GM18505 (cell line): ENCODE measurements around the gene ACSS1.

Experiments used
- ATAC-seq: cut with Tn5 transposase; IDR thresholded peaks from one replicate; pipeline ENCODE4 v1.9.1; 2021; ENCODE audit not compliant: unreplicated experiment
- POLR2A ChIP-seq: IDR thresholded peaks from 4 replicates; pipeline ENCODE4 v1.6.1; 2011; ENCODE audit warnings: borderline replicate concordance; ENCODE audit not compliant: insufficient read depth, insufficient read length; ENCODE audit errors: extremely low read depth

Gene ACSS1

GRCh38 chr20:25083773-25084625 is 26.1 kb upstream of the ACSS1 start:
- no peak for TF ChIP-seq POLR2A

GRCh38 chr20:25083141-25083772 is 25.3 kb upstream of the ACSS1 start:
- ATAC-seq = no peak
- no peak for TF ChIP-seq POLR2A

More at GRCh38 chr20:25083773-25084625, 26.1 kb upstream of the ACSS1 start:
- peak; percentile 64 for ATAC-seq

- no peak for ATAC-seq
- TF ChIP-seq POLR2A = no peak
These were observed 24.5 kb upstream of the ACSS1 start for GRCh38 chr20:25082498-25082873.

- ATAC-seq = no peak
- TF ChIP-seq POLR2A = no peak
These were observed 24.0 kb upstream of the ACSS1 start, which contains the start of gene VSX1 for GRCh38 chr20:25081730-25082497. VSX1 (minus strand) TSS chr20:25082141; CDS start chr20:25082096, 45 bp downstream.

GRCh38 chr20:25081065-25081729 is 23.3 kb upstream of the ACSS1 start:
- no peak for TF ChIP-seq POLR2A
- no peak for ATAC-seq

GRCh38 chr20:25079171-25079570 is 21.2 kb upstream of the ACSS1 start:
- ATAC-seq = no peak
- no peak for TF ChIP-seq POLR2A

GRCh38 chr20:25078662-25079061 is 20.7 kb upstream of the ACSS1 start:
- no peak for TF ChIP-seq POLR2A
- ATAC-seq = no peak

GRCh38 chr20:25077610-25078169 is 19.8 kb upstream of the ACSS1 start:
- no peak for TF ChIP-seq POLR2A
- ATAC-seq = no peak

- TF ChIP-seq POLR2A = no peak
- ATAC-seq = no peak
These were observed 19.0 kb upstream of the ACSS1 start for GRCh38 chr20:25076731-25077609.

GRCh38 chr20:25076201-25076600 is 18.3 kb upstream of the ACSS1 start:
- ATAC-seq = no peak
- no peak for TF ChIP-seq POLR2A

GRCh38 chr20:25073544-25073943 is 15.6 kb upstream of the ACSS1 start:
- ATAC-seq = no peak
- TF ChIP-seq POLR2A = no peak

- no peak for ATAC-seq
- no peak for TF ChIP-seq POLR2A
These were observed 14.4 kb upstream of the ACSS1 start for GRCh38 chr20:25072226-25072811.

GRCh38 chr20:25071734-25072133 is 13.8 kb upstream of the ACSS1 start:
- TF ChIP-seq POLR2A = no peak
- no peak for ATAC-seq
